ENCODE measurements around the gene NCOA3.
"Not testable (repeated sequence)": the region's sequence is repeated elsewhere in the genome, so short reads cannot be mapped to it uniquely, and the experiment has no call there.

Gene NCOA3

GRCh38 chr20:47552996-47553395 is 51.3 kb downstream of the NCOA3 start:
- Histone ChIP-seq H3K4me1 (peaks cover 5% of the 10 kb centered on the region), H3K4me3 (ENCODE audit: low read depth, low read length) (no peak overlapping the region), H3K27me3 (no peaks in the 10 kb centered on the region), H3K9me3 (no peaks in the 10 kb centered on the region), H3K36me3 (no peaks in the 10 kb centered on the region)
- no peak for TF ChIP-seq CTCF (IDR thresholded peaks at IDR 0.05; ENCODE audit: low read depth, low read length)
- DNase-seq, result no peak

- H3K9me3 ChIP-seq; DNase-seq; H3K27me3 ChIP-seq; H3K4me3 ChIP-seq (ENCODE audit: low read depth, low read length); H3K36me3 ChIP-seq; H3K4me1 ChIP-seq: not testable (repeated sequence)
Observed at GRCh38 chr20:47553594-47554235, 52.0 kb downstream of the NCOA3 start.

- not testable (repeated sequence) for DNase-seq; H3K4me3 ChIP-seq (ENCODE audit: low read depth, low read length); H3K36me3 ChIP-seq; H3K27me3 ChIP-seq; H3K9me3 ChIP-seq; H3K4me1 ChIP-seq
Observed at GRCh38 chr20:47554283-47554682, 52.6 kb downstream of the NCOA3 start.

- Histone ChIP-seq H3K4me3 (ENCODE audit: low read depth, low read length) (no peak overlapping the region), H3K27me3 (no peaks in the 10 kb centered on the region), H3K9me3 (no peaks in the 10 kb centered on the region), H3K4me1 (no peaks in the 10 kb centered on the region), H3K36me3 (no peaks in the 10 kb centered on the region)
- no peak for DNase-seq
- TF ChIP-seq CTCF (IDR thresholded peaks at IDR 0.05; ENCODE audit: low read depth, low read length), result no peak
Observed at GRCh38 chr20:47557218-47557617, 55.5 kb downstream of the NCOA3 start.

GRCh38 chr20:47557791-47558190 is 56.1 kb downstream of the NCOA3 start:
- no peak for TF ChIP-seq CTCF (IDR thresholded peaks at IDR 0.05; ENCODE audit: low read depth, low read length)
- no peaks in the 10 kb centered on the region for H3K9me3 ChIP-seq

GRCh38 chr20:47558295-47559066 is 56.8 kb downstream of the NCOA3 start:
- no peak for DNase-seq
- no peak overlapping the region for H3K4me3 ChIP-seq (ENCODE audit: low read depth, low read length)
- H3K4me1 ChIP-seq, result no peaks in the 10 kb centered on the region
- H3K36me3 ChIP-seq, result no peaks in the 10 kb centered on the region
- H3K9me3 ChIP-seq, result no peaks in the 10 kb centered on the region
- no peaks in the 10 kb centered on the region for H3K27me3 ChIP-seq
- no peak for TF ChIP-seq CTCF (IDR thresholded peaks at IDR 0.05; ENCODE audit: low read depth, low read length)

More at GRCh38 chr20:47557791-47558190, 56.1 kb downstream of the NCOA3 start:
- no peaks in the 10 kb centered on the region for H3K36me3 ChIP-seq
- DNase-seq, result no peak
- H3K4me1 ChIP-seq, result no peaks in the 10 kb centered on the region
- H3K4me3 ChIP-seq (ENCODE audit: low read depth, low read length), result no peak overlapping the region
- no peaks in the 10 kb centered on the region for H3K27me3 ChIP-seq

GRCh38 chr20:47559141-47559540 is 57.5 kb downstream of the NCOA3 start:
- Histone ChIP-seq H3K4me3 (ENCODE audit: low read depth, low read length) (no peak overlapping the region), H3K9me3 (no peaks in the 10 kb centered on the region), H3K27me3 (no peaks in the 10 kb centered on the region), H3K4me1 (no peaks in the 10 kb centered on the region), H3K36me3 (no peaks in the 10 kb centered on the region)
- no peak for TF ChIP-seq CTCF (IDR thresholded peaks at IDR 0.05; ENCODE audit: low read depth, low read length)
- DNase-seq, result no peak
